Breast epithelium (tissue), 4 donors: ENCODE results near the gene KASH5. TPM values are rescaled to one million over a fixed set of nuclear protein-coding genes. Genes with fewer than 3 reads are reported as not detected.

ENCODE experiments used
- DNase-seq, 2 donors: peaks; one replicate each; pipeline ENCODE4 v3.0.0-alpha.2; 2019; ENCODE audit warnings: low spot score in 2 of 2
- H3K27ac ChIP-seq, 2 donors: fragments of 200-600 bp; sonication (generic) in 1 of 2; one replicate each; pipeline ENCODE4 v1.5.1; 2016 to 2019; ENCODE audit warnings: mild to moderate bottlenecking in 1 of 2
- H3K27me3 ChIP-seq, 2 donors: fragments of 200-600 bp; sonication (generic) in 1 of 2; one replicate each; pipeline versions ENCODE4 v1.5.1 to v1.6.0; 2017 to 2019; ENCODE audit warnings: control low read depth in 1 of 2, mild to moderate bottlenecking in 1 of 2
- H3K36me3 ChIP-seq: fragments of 200-600 bp; one replicate; pipeline ENCODE4 v1.5.1; 2019
- H3K4me1 ChIP-seq, 2 donors: fragments of 200-600 bp; sonication (generic); one replicate each; pipeline ENCODE4 v1.5.1; 2016 to 2019; ENCODE audit warnings: control low read depth in 1 of 2
- H3K4me3 ChIP-seq, 3 donors: fragments of 200-600 bp; sonication (generic); 1 replicate in 2 of 3; 2 replicates in 1 of 3; pipeline ENCODE4 v1.5.1; 2016 to 2019; ENCODE audit warnings: mild to moderate bottlenecking in 3 of 3, moderate library complexity in 2 of 3
- H3K9me3 ChIP-seq, 2 donors: fragments of 200-600 bp; sonication (generic) in 1 of 2; one replicate each; pipeline ENCODE4 v1.5.1; 2016 to 2019; ENCODE audit warnings: control low read depth in 1 of 2
- POLR2A ChIP-seq: fragments of 450-650 bp; IDR thresholded peaks from one replicate; pipeline ENCODE4 v1.6.1; 2016; ENCODE audit warnings: antibody characterized with exemption, mild to moderate bottlenecking, moderate library complexity
- POLR2AphosphoS5 ChIP-seq, 3 donors: sonication (generic); formaldehyde crosslinking; IDR thresholded peaks; one replicate each; pipeline ENCODE4 v1.6.1; 2017; ENCODE audit warnings: antibody characterized with exemption in 3 of 3
- intact Hi-C: fragments of 100-400 bp; cut with DNase I; formaldehyde crosslinking; loops from one replicate; pipeline ENCODE4 v1.15.1; 2023; ENCODE audit warnings: low total_unique reads
- total RNA-seq, 3 donors: library from RNA; depleted of rRNA; stranded (reverse); fragments of >200 nt; gene quantifications; one replicate each; pipeline ENCODE4 v1.1.0, GENCODE V29; 2016
- TF ChIP-seq, protein P1 (sequence below), 3 donors: fragments of 450-650 bp; IDR thresholded peaks; one replicate each; pipeline ENCODE4 v1.5.1; 2016 to 2017; ENCODE audit warnings: antibody characterized with exemption in 3 of 3, mild to moderate bottlenecking in 3 of 3, moderate library complexity in 3 of 3

Gene KASH5
- total RNA-seq, 3 donors from 2014 or later = 1.9 TPM; not detected in 2

GRCh38 chr19:49362048-49362928 lies 25.8 kb upstream of the KASH5 start, which contains the start of gene TEAD2:
TEAD2 (minus strand) TSS chr19:49362416; CDS start chr19:49360075, 2,341 bp downstream.
- Histone ChIP-seq H3K27ac (peak within 1 kb of the TSS; percentile 93 to 98), H3K36me3 (no peaks in the 10 kb centered on the region), H3K4me3 (peak within 1 kb of the TSS; percentile 78 to 89 (median 86)), H3K9me3 (no peaks in the 10 kb centered on the region), H3K27me3 (no peaks in the 10 kb centered on the region), H3K4me1 (no peaks in the 10 kb centered on the region)
- intact Hi-C loops = no loop called here
- DNase-seq = peak in 1 of 2 donors; percentile 46
- TF ChIP-seq, protein P1, sequence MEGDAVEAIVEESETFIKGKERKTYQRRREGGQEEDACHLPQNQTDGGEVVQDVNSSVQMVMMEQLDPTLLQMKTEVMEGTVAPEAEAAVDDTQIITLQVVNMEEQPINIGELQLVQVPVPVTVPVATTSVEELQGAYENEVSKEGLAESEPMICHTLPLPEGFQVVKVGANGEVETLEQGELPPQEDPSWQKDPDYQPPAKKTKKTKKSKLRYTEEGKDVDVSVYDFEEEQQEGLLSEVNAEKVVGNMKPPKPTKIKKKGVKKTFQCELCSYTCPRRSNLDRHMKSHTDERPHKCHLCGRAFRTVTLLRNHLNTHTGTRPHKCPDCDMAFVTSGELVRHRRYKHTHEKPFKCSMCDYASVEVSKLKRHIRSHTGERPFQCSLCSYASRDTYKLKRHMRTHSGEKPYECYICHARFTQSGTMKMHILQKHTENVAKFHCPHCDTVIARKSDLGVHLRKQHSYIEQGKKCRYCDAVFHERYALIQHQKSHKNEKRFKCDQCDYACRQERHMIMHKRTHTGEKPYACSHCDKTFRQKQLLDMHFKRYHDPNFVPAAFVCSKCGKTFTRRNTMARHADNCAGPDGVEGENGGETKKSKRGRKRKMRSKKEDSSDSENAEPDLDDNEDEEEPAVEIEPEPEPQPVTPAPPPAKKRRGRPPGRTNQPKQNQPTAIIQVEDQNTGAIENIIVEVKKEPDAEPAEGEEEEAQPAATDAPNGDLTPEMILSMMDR (IDR thresholded peaks at IDR 0.05) = no peak
- peak; percentile 41 for TF ChIP-seq POLR2A
- TF ChIP-seq POLR2AphosphoS5 (IDR thresholded peaks at IDR 0.05) = peak in 2 of 3 donors; percentile 15 to 20

DNA sequence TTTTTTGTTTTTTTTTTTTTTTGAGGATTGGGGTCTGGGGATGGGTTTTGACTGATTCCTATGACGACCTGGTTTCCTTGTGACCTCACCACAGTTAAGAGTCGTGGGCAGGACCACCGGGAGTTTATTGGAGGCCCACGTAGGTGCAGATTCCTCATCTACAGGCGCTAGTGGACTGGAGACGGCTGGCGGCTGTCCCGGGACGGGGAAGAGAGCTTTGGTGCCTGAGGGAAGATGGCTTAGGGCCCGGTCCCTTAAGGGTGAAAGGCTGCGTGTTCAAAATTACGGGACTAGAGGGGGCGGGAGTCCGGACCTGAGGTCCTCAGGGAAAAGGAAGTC lies 25.2 kb upstream of the KASH5 start:
- Histone ChIP-seq H3K4me1 (no peaks in the 10 kb centered on the region), H3K9me3 (no peaks in the 10 kb centered on the region), H3K27ac (peak overlapping the region; percentile 78 to 93), H3K4me3 (peak overlapping the region; percentile 78 to 89 (median 86)), H3K36me3 (no peaks in the 10 kb centered on the region), H3K27me3 (no peaks in the 10 kb centered on the region)
- DNase-seq = peak in 1 of 2 donors; percentile 63
- intact Hi-C loops = no loop called here
- TF ChIP-seq POLR2A (no peak), POLR2AphosphoS5 (IDR thresholded peaks at IDR 0.05) (no peak)
- TF ChIP-seq, protein P1 (IDR thresholded peaks at IDR 0.05) = no peak

- peak within 1 kb of the TSS; percentile 78 to 93 for H3K27ac ChIP-seq
- H3K9me3 ChIP-seq = peaks cover 0 to under 1% of the 10 kb centered on the region in 2 donors
- no peaks in the 10 kb centered on the region for H3K36me3 ChIP-seq
- TF ChIP-seq POLR2A (peak; percentile 62), POLR2AphosphoS5 (IDR thresholded peaks at IDR 0.05) (peak; percentile 29 to 90 (median 43))
- TF ChIP-seq, protein P1 (IDR thresholded peaks at IDR 0.05) = peak in 1 of 3 donors; percentile 12
- H3K4me3 ChIP-seq = peak within 1 kb of the TSS; percentile 78 to 89 (median 86)
- no peaks in the 10 kb centered on the region for H3K4me1 ChIP-seq
- intact Hi-C loops = no loop called here
- no peaks in the 10 kb centered on the region for H3K27me3 ChIP-seq
- peak; percentile 100 for DNase-seq
Observed at GRCh38 chr19:49363268-49364082, 24.6 kb upstream of the KASH5 start, which contains the start of gene DKKL1. DKKL1 (plus strand) TSS chr19:49363877; CDS start chr19:49363999, 122 bp downstream.

GRCh38 chr19:49364083-49364737 lies 23.8 kb upstream of the KASH5 start:
- intact Hi-C loops = no loop called here
- H3K27me3 ChIP-seq = no peaks in the 10 kb centered on the region
- H3K36me3 ChIP-seq = no peaks in the 10 kb centered on the region
- peak overlapping the region; percentile 78 to 93 for H3K27ac ChIP-seq
- H3K4me3 ChIP-seq = peak overlapping the region in 2 of 3 donors; percentile 78 to 89
- no peak for DNase-seq
- H3K9me3 ChIP-seq = peaks cover 6 to 8% of the 10 kb centered on the region in 2 donors
- no peak for TF ChIP-seq POLR2AphosphoS5 (IDR thresholded peaks at IDR 0.05)
- no peak for TF ChIP-seq POLR2A
- TF ChIP-seq, protein P1 (IDR thresholded peaks at IDR 0.05) = no peak
- no peaks in the 10 kb centered on the region for H3K4me1 ChIP-seq
